CD4-positive, alpha-beta T cell (primary cell): ENCODE measurements around the gene RRAD. TPM values are rescaled to one million over a fixed set of nuclear protein-coding genes. Genes with fewer than 3 reads are reported as not detected.

Experiments
- ATAC-seq: fragments of 200-7000 bp; cut with Tn5 transposase; one replicate; pipeline ENCODE4 v1.10.0; 2022; ENCODE audit warnings: mild to moderate bottlenecking; ENCODE audit not compliant: poor library complexity
- CTCF ChIA-PET: fragments of 350-600 bp; sonication (Branson Sonifier 250); formaldehyde crosslinking; loops from one replicate; lab custom pipeline; 2021; ENCODE audit warnings: antibody characterized with exemption, inconsistent platforms; lab: Charles Lee
- POLR2A ChIA-PET: fragments of 350-600 bp; sonication (Branson Sonifier 250); formaldehyde crosslinking; loops from one replicate; lab custom pipeline; 2021; ENCODE audit warnings: antibody characterized with exemption, inconsistent platforms; lab: Charles Lee
- DNase-seq, 14 experiments: peaks; one replicate each; pipeline ENCODE4 v3.0.0-alpha.2; 2013 to 2020; ENCODE audit warnings: mixed read lengths in 2 of 14
- H3K27ac ChIP-seq, 2 donors: one replicate each; pipeline versions ENCODE4 v1.5.1 to v1.7.0; 2013; ENCODE audit warnings: low read length in 2 of 2, low read depth in 1 of 2, mild to moderate bottlenecking in 1 of 2
- H3K27me3 ChIP-seq, 2 experiments: 1 replicate in 1 of 2; 2 replicates in 1 of 2; pipeline versions ENCODE4 v1.6.1 to v1.7.0; 2013; ENCODE audit warnings: low read length in 2 of 2, control low read depth in 1 of 2, mild to moderate bottlenecking in 1 of 2, moderate library complexity in 1 of 2; ENCODE audit not compliant: insufficient read depth in 2 of 2, control insufficient read depth in 1 of 2
- H3K36me3 ChIP-seq: one replicate; pipeline ENCODE4 v1.6.1; 2013; ENCODE audit warnings: low read length, control low read depth; ENCODE audit not compliant: insufficient read depth
- H3K4me1 ChIP-seq: one replicate; pipeline ENCODE4 v1.6.1; 2013; ENCODE audit warnings: low read length, control low read depth; ENCODE audit not compliant: insufficient read depth
- H3K4me3 ChIP-seq: one replicate; pipeline ENCODE4 v1.5.1; 2013; ENCODE audit warnings: mild to moderate bottlenecking, low read length, moderate library complexity
- H3K9me3 ChIP-seq, 2 experiments: 1 replicate in 1 of 2; 2 replicates in 1 of 2; pipeline versions ENCODE4 v1.6.1 to v1.7.0; 2013; ENCODE audit warnings: low read length in 2 of 2, mild to moderate bottlenecking in 2 of 2, control low read depth in 1 of 2, moderate library complexity in 1 of 2; ENCODE audit not compliant: control insufficient read depth in 1 of 2, insufficient read depth in 1 of 2
- H3K27ac Mint-ChIP-seq: one replicate; pipeline ENCODE4 v1.8.0; 2020; ENCODE audit warnings: mixed read lengths
- H3K27me3 Mint-ChIP-seq: one replicate; pipeline ENCODE4 v1.8.0; 2021; ENCODE audit warnings: mixed read lengths
- H3K36me3 Mint-ChIP-seq: one replicate; pipeline ENCODE4 v1.8.0; 2021; ENCODE audit warnings: low read depth, mixed read lengths
- H3K4me1 Mint-ChIP-seq: one replicate; pipeline ENCODE4 v1.8.0; 2021; ENCODE audit warnings: low read depth, mixed read lengths
- H3K4me3 Mint-ChIP-seq: one replicate; pipeline ENCODE4 v1.8.0; 2020; ENCODE audit warnings: mild to moderate bottlenecking, mixed read lengths
- H3K9me3 Mint-ChIP-seq: one replicate; pipeline ENCODE4 v1.8.0; 2020; ENCODE audit warnings: mixed read lengths
- CTCF ChIP-seq: fragments of 200-600 bp; IDR thresholded peaks from one replicate; pipeline ENCODE4 v1.8.0; 2022; ENCODE audit warnings: antibody characterized with exemption, mild to moderate bottlenecking
- intact Hi-C, 2 experiments: fragments of 100-400 bp; cut with DNase I in 1 of 2; cut with micrococcal nuclease in 1 of 2; formaldehyde crosslinking; loops; one replicate each; pipeline versions ENCODE4 v1.15.1 to v1.9.0; 2023 to 2025; cut with DNase I, micrococcal nuclease
- total RNA-seq, 174 experiments: library from RNA in 2 of 174; stranded (reverse) in 2 of 174; gene quantifications; one replicate each; pipeline ENCODE4 v1.2.3 and lab custom pipeline; 2021 to 2026

RRAD gene
- total RNA-seq, 2 experiments from 2014 or later, result 0.28 to 0.49 TPM

GRCh38 chr16:66921729-66922450, 3.4 kb downstream of the RRAD start:
- ATAC-seq (no peak), DNase-seq (no peak)
- H3K4me3 ChIP-seq, result no peak overlapping the region
- intact Hi-C loops, result no loop called here
- no peak overlapping the region for H3K27ac Mint-ChIP-seq
- CTCF ChIA-PET, result no interaction called here
- peaks cover 32 to 45% of the 10 kb centered on the region in 2 experiments for H3K27me3 ChIP-seq
- no peaks in the 10 kb centered on the region for H3K9me3 Mint-ChIP-seq
- H3K4me3 Mint-ChIP-seq, result no peak overlapping the region
- no peaks in the 10 kb centered on the region for H3K36me3 Mint-ChIP-seq
- TF ChIP-seq CTCF, result no peak
- peaks cover 7% of the 10 kb centered on the region for H3K4me1 Mint-ChIP-seq
- H3K9me3 ChIP-seq, result peaks cover 0 to 11% of the 10 kb centered on the region in 2 experiments
- H3K27ac ChIP-seq, result no peak overlapping the region
- peaks cover 16% of the 10 kb centered on the region for H3K4me1 ChIP-seq
- no peaks in the 10 kb centered on the region for H3K36me3 ChIP-seq
- H3K27me3 Mint-ChIP-seq, result peaks cover 50% of the 10 kb centered on the region
- POLR2A ChIA-PET, result interaction anchor here (0.5 kb wide), 1 partner anchor 29 kb away, joined by 5 read pairs; no protein-coding TSS in a partner anchor

GRCh38 chr16:66920924-66921680, 4.2 kb downstream of the RRAD start:
- no peak overlapping the region for H3K27ac Mint-ChIP-seq
- H3K4me1 Mint-ChIP-seq, result peaks cover 7% of the 10 kb centered on the region
- Histone ChIP-seq H3K4me1 (peaks cover 16% of the 10 kb centered on the region), H3K36me3 (no peaks in the 10 kb centered on the region), H3K4me3 (no peak overlapping the region), H3K27me3 (peaks cover 29 to 41% of the 10 kb centered on the region in 2 experiments), H3K27ac (no peak overlapping the region), H3K9me3 (peaks cover 0 to 11% of the 10 kb centered on the region in 2 experiments)
- peaks cover 43% of the 10 kb centered on the region for H3K27me3 Mint-ChIP-seq
- no peak for TF ChIP-seq CTCF
- H3K36me3 Mint-ChIP-seq, result no peaks in the 10 kb centered on the region
- intact Hi-C loops, result no loop called here
- ChIA-PET POLR2A (interaction anchor here (0.5 kb wide), 1 partner anchor 29 kb away, joined by 5 read pairs; no protein-coding TSS in a partner anchor), CTCF (no interaction called here)
- no peaks in the 10 kb centered on the region for H3K9me3 Mint-ChIP-seq
- no peak overlapping the region for H3K4me3 Mint-ChIP-seq
- DNase-seq, result no peak
- no peak for ATAC-seq

- DNase-seq (no peak), ATAC-seq (no peak)
- H3K36me3 Mint-ChIP-seq, result no peaks in the 10 kb centered on the region
- H3K4me3 ChIP-seq, result no peak overlapping the region
- H3K27me3 Mint-ChIP-seq, result peaks cover 34% of the 10 kb centered on the region
- peaks cover 0 to 11% of the 10 kb centered on the region in 2 experiments for H3K9me3 ChIP-seq
- H3K27ac Mint-ChIP-seq, result no peak overlapping the region
- H3K27ac ChIP-seq, result no peak overlapping the region
- TF ChIP-seq CTCF, result no peak
- H3K4me3 Mint-ChIP-seq, result no peak overlapping the region
- H3K9me3 Mint-ChIP-seq, result no peaks in the 10 kb centered on the region
- ChIA-PET POLR2A (no interaction called here), CTCF (no interaction called here)
- H3K4me1 Mint-ChIP-seq, result peaks cover under 1% of the 10 kb centered on the region
- peaks cover 11% of the 10 kb centered on the region for H3K4me1 ChIP-seq
- H3K36me3 ChIP-seq, result no peaks in the 10 kb centered on the region
- peaks cover 20 to 33% of the 10 kb centered on the region in 2 experiments for H3K27me3 ChIP-seq
- intact Hi-C loops, result no loop called here
Measured at GRCh38 chr16:66920299-66920590, 5.1 kb downstream of the RRAD start.
